NCI-H2227 (cell line): Measurements from ENCODE around the gene OBSCN.

Source experiments
- DNase-seq: peaks from one replicate; lab custom pipeline; 2025; ENCODE audit not compliant: unreplicated experiment; lab: John Stamatoyannopoulos, UW

OBSCN gene

DNA sequence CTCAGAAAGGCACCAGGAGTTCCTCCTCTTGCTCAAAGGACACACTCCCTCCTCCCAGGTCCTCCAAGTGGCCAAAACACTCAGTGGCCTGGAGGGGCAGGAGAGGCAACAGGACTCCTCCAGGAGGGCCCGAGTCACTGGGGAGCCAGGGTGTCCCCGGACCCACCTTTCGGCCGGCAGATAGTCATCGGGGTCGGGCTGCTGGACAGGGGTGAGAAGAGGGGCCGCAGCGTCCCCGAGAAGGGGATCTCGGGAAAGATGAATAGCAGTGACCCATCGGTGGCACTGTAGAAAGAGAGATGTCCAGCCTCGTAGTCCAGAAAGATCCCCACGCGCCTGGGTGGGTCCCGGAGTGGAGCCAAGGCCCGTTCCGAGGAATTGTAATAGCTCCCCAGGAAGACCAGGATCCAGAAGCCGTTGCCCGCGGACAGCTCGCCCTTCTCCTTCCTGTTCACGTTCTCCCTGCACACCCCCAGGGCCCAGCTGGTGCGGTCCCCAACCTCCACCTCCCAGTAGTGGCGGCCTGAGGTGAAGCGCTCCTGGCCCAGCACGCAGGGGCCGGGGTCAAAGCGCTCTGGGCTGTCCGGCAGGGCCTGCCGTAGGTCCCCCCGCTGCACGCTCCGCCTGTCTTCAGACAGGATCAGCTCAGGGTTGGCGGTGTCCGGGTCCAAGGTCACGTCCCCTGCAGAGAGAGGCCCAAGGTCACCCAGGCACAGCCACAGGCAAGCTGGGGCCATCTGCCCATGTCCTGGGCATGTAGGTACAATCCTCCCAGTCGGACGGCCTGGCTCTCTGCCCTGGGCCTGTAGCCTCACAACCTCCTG is 186.9 kb downstream of the OBSCN start:
- DNase-seq: no peak

DNA sequence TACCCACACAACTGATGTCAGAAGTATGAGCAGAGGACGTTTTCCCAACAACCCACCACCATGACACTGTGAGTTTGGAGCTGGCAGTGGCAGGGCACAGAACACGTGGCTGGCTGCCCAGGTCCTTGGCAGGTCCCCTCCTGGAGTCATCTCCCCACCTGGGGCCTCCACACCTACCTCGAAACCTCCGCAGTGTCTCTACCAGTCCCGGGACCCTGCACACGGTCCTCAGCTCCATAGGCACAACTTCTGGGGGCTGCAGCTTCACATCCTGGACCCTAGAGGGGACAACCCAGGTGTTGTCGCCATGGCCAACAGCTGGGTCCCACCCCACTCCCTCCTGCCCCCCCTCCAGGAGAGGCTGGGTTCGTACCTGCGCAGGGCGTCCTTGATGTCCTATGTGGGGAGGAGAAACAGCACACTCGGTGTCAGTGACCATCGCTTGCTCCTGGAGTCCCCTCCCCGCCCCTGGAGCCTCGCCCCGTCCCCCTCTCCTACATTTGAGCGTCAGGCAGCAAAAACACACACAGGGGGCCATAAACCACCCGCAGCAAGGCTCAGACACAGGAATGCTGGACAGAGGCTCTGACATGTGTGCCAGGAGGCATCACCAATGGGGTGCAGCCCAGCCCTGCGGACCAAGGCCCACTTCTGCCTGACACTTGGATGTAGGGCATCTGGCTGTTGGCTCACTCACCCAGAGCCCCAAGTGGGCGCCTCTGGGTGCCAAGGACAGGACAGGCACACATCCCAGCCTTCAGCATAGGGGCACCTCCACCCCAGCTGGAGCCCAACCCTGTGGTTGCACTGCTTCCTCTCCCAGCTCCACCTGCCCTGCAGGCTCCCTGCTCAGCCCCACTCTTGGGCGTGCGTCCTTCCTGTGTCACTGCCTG is 189.2 kb downstream of the OBSCN start:
- DNase-seq: no peak

DNA sequence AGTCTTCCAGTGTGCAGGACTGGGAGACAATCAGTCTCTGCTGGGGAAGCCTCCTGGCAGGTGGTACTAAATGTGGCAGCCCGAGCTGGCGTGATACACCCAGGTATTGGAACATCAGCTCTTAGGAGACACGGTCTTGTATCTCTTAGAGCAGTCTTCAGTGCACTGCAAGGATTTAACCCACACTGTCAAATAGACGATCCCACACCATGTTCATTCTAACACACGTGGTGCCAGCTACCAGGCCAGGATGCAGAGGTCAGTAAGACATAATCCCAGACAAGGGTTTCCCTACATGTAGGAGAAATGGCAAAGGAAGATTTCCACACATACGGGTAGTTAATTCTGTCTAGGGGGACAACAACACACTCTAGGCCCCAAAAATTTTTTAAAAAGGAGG is 190.1 kb downstream of the OBSCN start:
- no peak for DNase-seq

DNA sequence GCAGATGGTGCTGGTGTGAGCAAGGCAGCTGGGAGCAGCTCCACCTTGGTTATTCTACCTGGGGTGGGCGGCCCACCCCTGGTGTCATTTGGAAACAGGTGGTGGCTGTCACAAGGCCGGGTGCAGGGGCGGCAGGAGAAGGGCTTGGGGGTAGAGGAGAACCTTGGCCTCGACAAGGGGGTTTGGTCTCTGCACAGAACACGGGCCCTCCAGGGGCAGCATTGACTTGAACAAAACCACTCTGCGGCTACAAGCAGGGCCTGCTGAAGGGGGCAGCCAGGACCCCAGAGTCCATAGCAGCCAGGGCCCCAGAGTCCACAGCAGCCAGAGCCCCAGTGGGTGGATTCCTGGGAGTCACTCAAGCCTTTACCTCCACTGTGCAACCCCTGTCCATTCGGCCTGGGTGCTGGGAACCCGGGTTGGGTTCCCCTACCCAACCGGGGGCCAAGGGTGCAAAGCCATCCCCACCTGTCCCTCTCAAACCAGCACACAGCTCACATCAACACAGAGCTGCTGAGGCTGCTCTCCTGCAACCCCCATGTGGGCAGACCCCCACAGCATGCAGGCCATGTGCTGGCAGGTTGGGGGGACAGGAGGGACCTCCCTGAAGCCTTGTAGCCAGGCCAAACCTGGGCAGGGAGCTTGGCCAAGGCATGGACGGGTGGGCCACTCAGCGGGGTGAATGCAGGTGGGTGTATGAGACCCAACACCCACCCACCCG is 191.1 kb downstream of the OBSCN start:
- DNase-seq: no peak

DNA sequence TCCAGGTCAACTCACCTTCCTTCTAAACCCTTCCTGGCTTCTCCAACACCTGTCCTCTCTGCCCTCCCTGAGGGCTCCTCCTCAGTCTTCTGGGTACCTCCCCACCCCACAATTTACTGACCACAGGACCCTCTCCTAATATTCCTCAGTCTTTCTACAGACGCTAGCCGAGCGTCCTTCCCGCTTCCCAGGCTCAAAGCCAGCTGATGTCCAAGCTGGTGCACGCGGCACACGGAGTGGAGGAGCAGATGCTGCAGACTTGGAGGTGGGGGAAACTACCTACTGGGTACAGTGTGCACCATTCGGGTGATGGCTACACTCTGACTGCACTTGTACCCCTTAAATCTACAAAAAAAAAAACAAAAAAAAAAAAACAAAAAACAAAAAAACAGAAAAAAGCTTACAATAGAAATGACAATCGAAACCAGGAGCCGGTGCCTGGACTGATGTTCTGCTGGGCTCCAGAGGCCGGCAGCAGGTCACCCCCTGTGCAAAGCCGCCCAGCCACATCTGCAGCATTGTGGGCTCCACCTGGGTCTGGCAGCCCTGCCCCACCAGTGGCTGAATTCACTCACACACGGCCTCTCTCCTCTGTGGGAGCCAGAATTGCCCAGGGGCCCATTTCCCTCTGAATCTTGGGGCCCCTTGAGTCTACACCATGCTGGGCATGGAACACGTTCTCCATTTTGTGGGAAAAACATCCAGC is 191.8 kb downstream of the OBSCN start:
- DNase-seq: no peak

DNA sequence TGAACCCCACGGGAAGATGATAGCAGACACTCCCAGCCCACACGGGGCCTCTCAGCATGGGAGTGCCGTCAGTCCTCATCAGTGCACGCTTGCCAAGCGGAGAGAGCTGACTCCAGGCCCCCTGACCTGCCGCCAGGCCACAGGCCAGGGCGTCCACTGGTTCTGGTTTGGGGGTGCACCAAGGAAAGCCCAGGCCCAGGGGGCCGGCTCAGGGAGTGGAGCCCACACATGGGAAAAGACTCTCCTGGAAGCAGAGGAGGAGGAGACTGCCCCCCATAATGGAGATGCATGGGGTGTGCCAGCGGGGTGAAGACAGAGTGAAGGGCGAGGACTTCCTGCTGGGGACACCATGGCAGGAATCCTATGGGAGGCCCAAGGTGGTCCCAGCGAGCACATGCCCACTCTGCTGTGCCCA is 192.4 kb downstream of the OBSCN start:
- DNase-seq: no peak

DNA sequence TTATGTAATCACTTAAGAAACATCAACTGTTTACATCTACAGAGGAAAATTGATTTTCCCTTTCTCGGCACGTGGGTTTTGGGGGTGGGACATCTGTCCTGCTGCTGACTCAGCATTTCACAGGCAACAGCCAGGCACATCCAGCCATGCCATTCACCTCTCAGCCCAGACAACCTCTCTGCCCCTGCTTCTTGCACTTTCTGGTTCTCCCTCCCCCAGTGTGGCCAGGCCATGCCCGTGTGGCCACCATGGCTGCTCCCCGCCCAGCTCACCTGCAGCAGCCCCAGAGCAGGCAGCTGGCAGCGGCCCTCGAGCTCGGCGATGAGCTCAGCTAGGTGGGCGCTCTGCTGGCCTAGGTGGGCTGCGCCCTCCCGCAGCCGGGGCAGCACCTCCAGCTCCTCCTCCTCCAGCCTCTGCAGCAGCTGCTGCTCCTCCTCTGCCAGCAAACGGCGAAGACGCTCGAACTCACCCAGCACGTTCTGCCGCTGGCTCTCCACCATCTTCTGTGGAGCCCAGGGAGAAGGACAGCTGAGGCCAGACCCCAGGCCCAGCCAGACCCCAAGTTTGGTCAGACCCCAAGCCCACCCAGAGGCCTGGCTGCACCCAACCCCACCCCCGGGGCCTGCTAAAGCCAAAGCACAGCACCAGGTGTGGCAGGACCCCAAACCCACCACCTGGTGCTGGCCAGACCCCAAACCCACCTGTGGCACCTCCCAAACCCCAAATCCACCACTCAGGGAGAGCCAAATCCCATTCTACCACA is 193.0 kb downstream of the OBSCN start:
- no peak for DNase-seq

DNA sequence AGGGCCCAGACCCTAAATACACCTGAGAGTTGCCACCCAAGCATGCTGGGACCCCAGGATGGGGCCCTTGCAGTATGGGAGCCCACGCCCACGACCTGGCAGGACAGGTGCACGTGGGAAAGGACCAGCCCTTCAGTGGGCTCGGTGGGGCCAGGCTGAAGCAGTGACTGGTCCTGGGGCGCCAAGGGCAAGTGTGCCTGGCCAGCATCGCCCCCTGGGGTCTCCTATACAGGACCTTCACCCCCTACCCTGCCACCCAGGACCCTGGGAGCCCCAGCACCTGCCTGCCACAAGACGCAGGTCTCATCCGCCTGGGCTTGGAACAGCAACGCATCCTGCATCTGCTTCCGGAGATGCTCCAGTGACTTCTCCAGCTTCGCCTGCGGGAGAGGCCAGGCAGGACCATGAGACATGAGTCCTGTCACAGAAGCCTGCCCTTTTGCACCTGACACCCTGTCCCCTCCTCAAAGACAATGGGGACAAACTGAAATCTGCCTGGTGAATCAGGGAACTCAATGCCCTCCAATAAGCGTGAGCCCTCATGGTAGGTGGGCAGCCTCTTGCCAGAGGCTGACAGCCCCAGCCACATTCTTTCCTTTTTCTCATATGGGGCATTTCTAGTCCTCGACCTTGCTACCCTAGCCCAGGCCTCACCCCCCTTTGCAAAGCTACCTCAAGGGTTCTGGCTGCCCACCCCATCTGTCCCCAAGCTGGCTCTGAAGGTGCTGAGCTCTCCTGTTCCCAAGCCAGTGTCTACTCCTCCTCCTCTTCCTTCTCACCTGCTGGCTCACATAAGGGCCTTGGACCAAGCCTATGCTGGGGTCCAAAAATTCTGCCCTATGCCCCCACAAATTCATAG is 194.2 kb downstream of the OBSCN start:
- DNase-seq: no peak

DNA sequence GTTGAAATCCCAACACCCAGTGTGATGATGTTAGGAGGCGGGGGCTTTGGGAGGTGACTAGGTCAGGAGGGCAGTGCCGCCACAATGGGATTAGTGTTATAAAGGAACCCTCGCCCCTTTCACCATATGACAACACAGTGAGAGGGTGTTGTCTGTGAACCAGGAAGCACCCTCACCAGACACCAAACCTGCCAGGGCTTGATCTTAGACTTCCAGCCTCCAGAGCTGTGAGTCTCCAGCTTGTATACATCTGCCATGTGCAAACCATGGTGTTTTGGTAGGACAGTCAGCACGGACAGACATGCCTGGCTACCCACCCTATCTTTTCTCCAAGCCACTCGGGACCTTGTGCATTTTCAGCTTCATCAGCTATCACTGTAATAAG is 194.8 kb downstream of the OBSCN start:
- no peak for DNase-seq

DNA sequence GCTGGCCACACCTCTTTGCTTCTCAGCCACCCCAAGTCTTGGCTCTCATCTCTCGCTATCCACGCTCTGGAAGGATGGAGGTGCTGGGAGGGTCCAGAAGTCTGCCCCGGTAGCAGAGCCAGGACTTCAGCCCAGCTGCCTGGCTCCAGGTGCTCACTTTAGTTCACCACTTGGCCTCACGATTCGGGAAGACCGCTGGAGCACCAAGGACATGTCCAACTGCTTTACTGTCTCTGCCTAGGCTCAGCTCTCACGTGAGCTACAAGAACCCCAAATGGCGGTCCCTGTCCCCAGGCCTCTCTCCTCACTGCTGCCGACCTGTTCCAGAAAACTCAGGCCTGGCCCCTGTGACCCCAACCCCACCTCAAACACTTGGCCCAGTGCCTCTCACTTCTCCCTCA is 195.4 kb downstream of the OBSCN start:
- no peak for DNase-seq

DNA sequence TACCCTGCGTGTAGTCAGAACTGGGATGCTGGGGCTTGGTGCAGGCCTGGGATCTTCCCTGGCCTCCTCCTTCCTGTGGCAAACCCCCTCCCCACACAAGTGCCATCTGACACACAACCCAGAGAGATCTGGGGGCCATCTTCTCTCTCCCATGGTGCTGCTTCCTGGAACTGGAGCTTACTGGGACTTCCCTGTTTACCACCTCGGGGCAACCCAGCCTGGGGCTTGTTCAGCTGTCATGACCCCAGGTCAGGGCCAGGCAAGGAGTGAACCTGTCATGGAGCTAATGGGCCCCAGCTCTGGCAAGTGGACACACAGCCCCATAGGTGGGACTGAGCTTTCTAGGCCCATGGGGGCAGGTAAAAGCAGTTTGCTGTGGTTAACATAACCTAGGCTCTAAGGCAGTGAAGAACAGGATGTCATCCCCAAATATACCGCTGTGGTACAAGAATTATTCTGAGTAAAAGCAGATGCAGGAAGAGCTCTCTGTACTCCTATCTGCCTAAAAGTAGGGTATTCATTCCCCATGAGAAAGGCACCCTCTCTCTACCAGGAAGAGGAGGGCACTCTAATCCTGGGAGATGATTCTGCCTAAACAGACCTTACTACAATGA is 196.4 kb downstream of the OBSCN start:
- DNase-seq: no peak

DNA sequence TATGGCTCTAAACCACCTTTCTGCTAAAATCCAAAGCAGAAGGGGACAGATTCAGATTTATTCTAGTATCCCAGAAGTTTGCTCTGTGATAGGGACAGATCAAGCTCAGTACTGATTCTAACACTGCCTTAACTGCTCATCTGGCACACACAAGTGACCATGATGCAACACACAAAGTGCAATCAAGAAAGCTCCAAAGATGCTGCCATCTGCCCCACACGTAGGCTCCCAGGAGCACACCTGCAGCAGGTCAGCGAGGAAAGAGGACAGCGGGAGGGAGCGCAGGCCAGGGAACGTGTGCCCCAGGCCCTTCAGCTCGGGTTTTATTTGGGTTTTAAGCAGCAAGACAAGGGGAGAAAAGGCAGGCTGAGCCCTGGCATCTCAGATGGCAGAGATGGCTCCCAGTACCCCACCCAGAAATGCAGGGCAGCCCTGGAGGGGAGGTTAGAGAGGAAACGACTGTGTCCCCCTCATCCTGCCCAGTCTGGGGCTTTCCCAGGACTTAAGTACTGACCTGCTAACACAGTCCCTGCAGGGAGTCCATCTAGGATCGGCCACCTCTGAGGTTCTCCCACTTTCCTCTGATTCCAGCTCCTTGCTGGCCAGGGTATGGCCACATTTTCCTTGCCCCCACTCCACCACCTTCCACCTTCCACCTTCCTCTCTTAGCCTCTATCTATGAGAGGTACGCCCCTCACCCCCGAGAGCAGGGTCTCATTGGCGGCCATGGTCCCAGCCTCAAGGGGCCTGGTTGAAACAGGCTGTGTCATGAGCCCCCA is 197.5 kb downstream of the OBSCN start:
- DNase-seq: no peak

DNA sequence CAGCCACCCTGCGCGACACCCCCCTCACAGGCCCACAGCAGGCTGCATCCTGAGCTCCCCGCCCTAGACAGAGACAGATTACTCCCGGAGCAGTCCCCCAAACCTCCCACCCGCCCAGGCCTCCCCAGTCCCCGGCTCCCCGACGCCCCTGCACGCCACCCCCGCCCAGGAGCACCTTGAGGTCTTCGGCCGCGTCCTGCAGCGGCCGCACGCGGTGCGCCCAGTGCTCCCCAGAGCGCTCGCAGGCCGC is 198.1 kb downstream of the OBSCN start:
- DNase-seq: no peak

DNA sequence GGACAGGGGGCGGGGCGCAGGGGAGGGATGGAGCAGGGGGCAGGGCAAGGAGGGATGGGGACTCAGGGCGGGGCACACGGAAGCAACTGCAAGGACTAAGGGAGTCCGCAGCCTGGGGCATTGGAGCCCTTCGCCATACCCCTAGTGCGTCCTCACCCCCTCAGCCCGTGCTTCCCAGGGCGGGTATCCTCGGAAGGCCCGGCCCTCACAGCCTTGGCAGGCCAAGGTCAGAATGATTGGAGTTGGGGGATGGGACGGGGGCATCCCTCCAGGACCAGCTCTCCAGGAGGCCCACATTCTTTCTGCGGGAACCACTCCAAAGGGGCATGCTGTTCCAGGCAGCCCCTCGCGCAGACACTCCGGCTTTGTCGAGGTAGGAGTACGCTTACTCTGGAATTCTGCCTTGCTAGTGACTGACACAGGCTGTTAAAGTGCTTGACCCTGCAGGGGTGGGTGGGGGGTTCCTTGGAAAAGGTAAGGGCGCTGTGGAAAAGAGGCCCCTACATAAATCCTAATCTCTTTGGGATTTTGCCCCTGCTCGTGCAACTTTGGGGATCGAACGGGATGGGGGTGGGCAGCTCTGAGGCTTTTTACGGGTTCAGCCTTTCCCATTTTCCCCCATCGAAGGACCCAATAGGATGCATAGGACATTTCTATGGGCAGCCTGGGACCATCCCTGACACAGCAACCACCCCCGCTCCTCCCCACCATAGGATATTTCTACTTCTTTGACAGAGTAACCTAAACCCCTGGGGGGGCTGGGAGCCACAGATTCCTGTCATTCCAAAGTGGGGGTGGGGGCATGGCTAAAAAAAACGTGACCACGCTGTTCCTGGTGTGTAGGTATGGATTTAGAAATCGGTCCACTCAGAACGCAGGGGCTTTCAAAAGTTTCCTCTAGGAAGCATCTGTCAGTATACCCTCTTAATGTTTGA is 199.5 kb downstream of the OBSCN start:
- no peak for DNase-seq

DNA sequence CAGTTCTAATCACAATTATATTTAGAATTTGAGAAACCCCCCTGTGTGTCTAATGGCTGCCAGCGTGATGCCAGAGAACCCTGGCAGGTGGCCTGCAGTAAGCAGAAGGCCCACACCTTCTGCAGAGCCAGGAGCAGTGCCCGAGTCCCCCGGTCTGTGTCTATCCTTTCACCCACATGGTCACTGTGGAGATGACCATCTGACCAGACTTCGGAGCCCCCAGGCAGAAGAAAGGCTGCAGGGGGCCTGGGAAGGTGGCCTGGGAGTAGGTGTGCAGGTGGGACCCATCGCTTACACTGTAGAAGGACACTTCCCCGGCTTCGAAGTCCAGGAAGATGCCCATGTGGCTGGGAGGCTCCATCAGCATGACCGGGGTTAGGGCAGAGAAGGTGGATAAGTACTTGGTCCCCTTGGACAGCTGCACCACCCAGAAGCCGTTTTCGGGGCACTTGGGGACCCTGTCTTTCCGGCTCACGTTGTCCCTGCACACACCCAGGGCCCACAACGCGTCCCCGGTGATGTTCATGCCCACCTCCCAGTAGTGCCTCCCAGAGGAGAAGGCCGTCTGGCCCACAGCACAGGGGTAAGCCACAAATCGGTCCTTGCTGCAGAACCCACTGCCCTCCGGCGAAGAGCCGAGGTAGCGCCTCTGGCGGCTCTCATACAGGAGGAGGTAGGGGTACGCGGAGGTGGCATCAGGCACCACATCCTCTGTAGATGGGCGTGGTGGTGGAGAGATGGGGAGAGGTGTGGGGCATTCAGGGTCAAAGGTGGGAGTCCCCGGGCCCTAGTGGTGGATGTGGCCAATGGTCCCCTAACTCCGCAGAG is 200.4 kb downstream of the OBSCN start:
- no peak for DNase-seq
